HUDEP-2 (cell line): ENCODE measurements around the gene HBM.
A peak's percentile ranks its signal among the peaks of the same experiment; 100 is the strongest.
"Not testable (repeated sequence)": the region's sequence is repeated elsewhere in the genome, so short reads cannot be mapped to it uniquely, and the experiment has no call there.

Experiments used
- DNase-seq, 76 experiments: peaks; one replicate each; lab custom pipeline; 2025; ENCODE audit not compliant: unreplicated experiment in 76 of 76; lab: John Stamatoyannopoulos, UW

The HBM gene

GRCh38 chr16:180681-181564 is 15.1 kb downstream of the HBM start:
- DNase-seq = peak in 70 of 76 experiments; percentile 17 to 90 (median 79)

DNA sequence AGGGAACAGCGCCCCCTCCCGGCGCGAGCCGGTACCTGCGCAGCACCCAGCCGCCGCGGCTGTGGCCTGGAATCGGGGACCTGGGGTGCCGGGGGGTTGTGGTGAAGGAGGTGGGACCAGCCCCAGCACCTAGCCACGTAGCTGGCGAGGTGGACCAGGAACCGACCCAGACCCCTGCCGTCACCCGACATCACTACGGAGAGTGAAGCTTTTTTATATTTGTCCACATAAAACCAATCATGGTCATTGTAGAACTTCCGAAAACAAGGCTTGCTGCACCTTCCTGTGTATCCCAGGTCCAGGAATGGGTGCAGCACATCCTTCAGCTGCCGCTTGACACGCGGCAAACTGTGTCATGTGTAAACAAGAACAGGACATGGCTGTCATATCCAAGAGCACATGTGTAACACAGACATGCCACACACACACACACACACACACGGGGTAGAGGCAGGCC is 15.8 kb downstream of the HBM start:
- peak in 4 of 76 experiments; percentile 25 to 54 (median 42) for DNase-seq

GRCh38 chr16:183005-183404 is 17.2 kb downstream of the HBM start:
- DNase-seq = no peak

DNA sequence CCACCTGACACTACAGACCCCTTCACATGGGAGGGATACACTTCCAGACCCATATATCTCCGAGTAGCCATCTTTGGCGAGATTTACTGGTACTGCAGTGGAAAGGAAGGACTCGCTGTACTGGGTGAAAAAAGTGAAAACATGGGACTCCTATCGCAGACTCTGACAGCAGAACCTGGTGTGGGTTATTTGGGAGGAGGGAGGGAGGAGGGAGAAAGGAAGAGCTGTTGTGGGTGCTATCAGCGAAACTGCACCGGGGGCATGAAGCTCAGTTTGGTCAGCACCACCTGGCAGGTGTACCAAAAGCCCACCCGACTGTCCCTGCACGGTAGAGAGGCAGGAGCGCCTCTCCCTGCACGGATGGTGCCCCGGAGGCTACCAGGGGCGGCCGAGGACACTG is 19.4 kb downstream of the HBM start:
- no peak for DNase-seq

DNA sequence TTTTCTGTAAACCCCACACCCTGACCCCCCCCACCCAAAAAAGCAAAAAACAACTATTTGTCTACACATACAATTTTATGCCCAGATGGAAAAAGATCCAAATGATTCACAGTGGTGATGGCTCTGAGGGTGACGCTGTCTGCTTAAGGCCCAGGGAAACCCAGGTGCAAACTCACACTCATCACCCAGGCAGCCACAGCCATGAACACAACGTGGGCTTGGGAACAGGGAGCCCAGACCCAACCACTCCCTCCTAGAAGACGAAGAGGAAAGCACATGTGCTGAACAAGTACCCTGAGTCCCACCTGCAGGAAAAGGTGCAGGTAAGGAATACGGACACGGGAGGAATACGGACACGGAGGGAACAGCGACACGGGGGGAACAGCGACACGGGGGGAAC is 19.9 kb downstream of the HBM start:
- DNase-seq = no peak

DNA sequence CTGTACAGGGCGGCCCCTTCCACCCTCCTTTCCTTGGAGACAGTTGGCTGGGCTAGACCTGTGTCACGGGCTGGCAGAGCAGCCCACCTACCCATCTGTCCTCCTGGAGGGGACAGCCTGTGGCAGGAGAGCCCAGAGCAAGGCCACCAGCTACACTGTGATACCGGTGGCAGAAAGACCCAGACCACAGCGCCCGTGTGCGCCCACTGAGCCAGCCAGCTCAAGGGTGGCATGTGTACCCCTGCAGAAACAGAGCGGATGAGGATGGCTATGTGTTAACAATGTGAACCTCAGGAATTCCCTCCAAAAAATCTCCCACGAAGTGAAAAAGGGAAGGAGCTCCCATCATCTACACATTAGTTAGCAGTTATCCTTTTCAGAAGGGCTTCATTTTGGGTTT is 21.6 kb downstream of the HBM start:
- no peak for DNase-seq

DNA sequence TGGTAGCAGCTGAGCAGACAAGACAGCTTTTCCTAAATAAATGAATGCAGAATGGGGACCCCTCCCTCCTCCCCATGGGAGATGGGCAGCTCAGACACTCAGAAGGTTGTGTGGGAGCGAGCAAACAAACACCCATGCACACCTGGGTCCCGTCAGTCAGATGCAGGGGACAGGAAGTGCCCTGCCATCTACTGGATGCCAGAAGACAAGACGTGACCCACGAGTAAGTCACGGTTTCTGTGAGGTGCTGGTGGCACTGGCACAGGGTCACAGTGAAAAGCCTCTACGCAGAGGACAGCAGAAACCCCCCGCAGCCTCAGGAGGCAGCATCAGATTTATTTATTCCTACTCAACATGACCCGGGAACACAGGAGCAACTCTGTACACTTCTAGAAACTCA is 22.9 kb downstream of the HBM start:
- peak in 1 of 76 experiments; percentile 5 for DNase-seq

DNA sequence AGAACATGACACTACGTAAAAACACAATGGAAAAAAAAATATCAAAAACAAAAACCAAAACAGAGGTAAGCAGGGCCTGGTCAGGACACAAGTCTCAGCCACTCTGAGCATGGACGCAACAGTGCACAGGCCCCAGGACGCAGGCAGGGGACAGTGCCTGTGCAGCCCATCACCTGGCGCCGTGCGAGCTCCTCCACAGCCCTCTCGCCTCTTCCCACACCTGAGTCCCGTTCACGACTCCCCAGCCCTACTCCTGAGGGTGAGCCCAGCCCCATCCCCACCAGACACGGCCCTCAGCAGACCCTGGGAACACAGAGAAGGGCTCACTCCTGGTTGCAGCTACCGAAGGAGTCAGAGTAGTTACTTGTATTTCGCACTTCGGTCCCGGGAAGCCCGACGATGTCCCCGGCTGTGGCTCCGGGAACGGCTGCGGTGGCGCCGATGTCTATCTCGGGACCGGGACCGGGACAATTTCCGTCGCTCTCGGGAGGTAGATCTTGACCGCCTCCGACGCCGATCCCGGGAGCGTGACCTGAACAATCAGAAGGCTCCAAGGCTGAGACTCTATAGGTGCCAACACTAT is 23.9 kb downstream of the HBM start:
- DNase-seq = no peak

DNA sequence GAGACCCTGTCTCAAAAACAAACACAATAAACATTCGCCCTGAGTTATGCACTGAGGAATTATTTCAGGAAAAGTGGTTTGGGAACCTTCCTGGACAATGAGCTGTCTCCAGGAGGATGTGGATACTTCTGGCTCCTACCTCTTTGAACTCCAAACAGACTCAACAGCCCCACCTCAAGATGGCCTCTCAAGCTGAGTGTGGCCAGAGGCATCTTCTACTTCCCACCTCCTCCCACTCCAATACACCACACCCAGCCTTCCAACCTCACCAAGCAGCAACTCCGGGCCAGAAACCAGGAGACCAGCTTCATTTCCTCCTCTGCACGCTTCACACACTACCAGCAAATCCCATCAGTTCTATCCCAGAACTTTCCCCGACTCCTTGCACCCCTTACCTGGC is 26.1 kb downstream of the HBM start:
- no peak for DNase-seq

- DNase-seq = no peak
These were observed 26.9 kb downstream of the HBM start for GRCh38 chr16:192686-193085.

DNA sequence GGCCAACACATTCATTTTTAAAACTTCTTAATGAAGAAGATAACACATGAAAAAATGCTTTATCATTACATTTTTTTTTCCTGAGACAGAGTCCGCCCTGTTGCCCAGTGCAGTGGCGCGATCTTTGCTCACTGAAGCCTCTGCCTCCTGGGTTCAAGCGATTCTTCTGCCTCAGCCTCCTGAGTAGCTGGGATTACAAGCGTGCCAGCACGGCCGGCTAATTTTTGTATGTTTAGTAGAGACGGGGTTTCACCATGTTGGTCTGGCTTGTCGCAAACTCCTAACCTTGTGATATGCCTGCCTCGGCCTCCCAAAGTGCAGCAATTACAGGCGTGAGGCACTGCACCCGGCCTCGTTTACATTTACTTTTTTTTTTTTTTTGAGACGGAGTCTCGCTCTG is 27.7 kb downstream of the HBM start:
- DNase-seq = no peak

GRCh38 chr16:194516-194915 is 28.7 kb downstream of the HBM start:
- no peak for DNase-seq

GRCh38 chr16:200388-200787 is 34.6 kb downstream of the HBM start:
- no peak for DNase-seq

- DNase-seq = no peak
These were observed 37.5 kb downstream of the HBM start for GRCh38 chr16:203246-203645.

DNA sequence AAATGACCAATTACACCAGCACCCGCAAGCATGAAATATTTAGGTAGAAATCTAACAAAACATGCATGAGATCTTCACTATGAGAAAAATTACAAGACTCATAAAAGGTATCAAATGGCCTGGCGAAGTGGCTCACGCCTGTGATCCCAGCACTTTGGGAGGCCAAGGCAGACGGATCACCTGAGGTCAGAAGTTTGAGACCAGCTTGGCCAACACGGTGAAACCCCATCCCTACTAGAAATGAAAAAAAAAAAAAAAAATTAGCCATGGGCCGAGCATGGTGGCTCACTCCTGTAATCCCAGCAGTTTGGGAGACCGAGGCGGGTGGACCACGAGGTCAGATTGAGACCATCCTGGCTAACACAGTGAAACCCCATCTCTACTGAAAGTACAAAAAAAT is 38.3 kb downstream of the HBM start:
- DNase-seq = not testable (repeated sequence)

- not testable (repeated sequence) for DNase-seq
These were observed 43.6 kb downstream of the HBM start for GRCh38 chr16:209359-209758.

GRCh38 chr16:211631-212180 is 45.9 kb downstream of the HBM start:
- not testable (repeated sequence) for DNase-seq

DNA sequence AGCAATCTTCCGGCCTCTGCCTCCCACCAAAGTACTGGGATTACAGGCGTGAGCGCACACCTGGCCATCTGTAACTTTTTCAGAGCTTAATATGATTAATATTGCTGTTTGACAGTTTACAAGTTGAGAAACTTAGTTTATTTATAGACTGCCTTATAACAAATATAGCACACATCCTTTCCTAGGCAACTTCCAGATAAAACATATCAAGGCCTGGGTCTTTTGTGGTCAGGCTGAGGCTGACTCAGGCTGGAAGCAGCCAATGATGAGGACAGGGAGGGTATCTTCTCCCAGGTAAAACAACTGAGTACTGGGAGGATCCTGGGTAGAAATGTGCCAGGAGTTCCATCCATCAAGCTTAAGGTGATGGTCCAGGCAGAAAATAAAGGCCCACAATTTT is 47.2 kb downstream of the HBM start:
- DNase-seq = no peak
